ENCODE data around the gene YBEY. TPM values are rescaled to one million over a fixed set of nuclear protein-coding genes. Genes with fewer than 3 reads are reported as not detected.
A peak's percentile ranks its signal among the peaks of the same experiment; 100 is the strongest.

Gene YBEY
- total and polyA plus RNA-seq, 2 donors (not counting 3 experiments of a cell fraction or from before 2014, with no cell fraction given), result 6.1 to 15.3 TPM

GRCh38 chr21:46285206-46285661, 908 bp upstream of the YBEY start, which contains the start of gene MCM3AP:
Gene MCM3AP (minus strand): TSS chr21:46285611. CDS start chr21:46285286, 325 bp downstream.
- dilution Hi-C loops (cut with MboI; ENCODE audit: extremely low pct_ligation_motif_present, low sequenced_read_pairs), result no loop called here
- no peak for DNase-seq (ENCODE audit: low read depth, low spot score)
- Histone ChIP-seq H4K20me1 (replicated peaks; ENCODE audit: control insufficient read depth, extremely low read depth, insufficient read depth, low read length) (no peaks in the 10 kb centered on the region), H3K4me2 (ENCODE audit: insufficient read depth, low read length) (peak within 1 kb of the TSS; percentile 100), H3K4me3 (replicated peaks in 1 of 3; ENCODE audit: insufficient read depth in 1 of 3, low read depth in 1 of 3, low read length in 3 of 3) (peak within 1 kb of the TSS; percentile 53 to 90 (median 86)), H2AFZ (ENCODE audit: low read depth, low read length) (peak within 1 kb of the TSS; percentile 72), H3K9ac (replicated peaks; ENCODE audit: extremely low read depth, insufficient read depth, low read length) (peak within 1 kb of the TSS; percentile 96), H3K27me3 (ENCODE audit: control insufficient read depth in 2 of 2, insufficient read depth in 2 of 2, low read length in 2 of 2) (no peaks in the 10 kb centered on the region), H3K4me1 (ENCODE audit: control insufficient read depth, extremely low read depth, insufficient read depth, low read length) (peaks cover 33% of the 10 kb centered on the region), H3K79me2 (ENCODE audit: control insufficient read depth, insufficient read depth, low read length) (peaks cover 50% of the 10 kb centered on the region), H3K9me3 (replicated peaks; ENCODE audit: control insufficient read depth, insufficient read depth, low read length) (no peaks in the 10 kb centered on the region), H3K9me1 (replicated peaks; ENCODE audit: control insufficient read depth, extremely low read depth, insufficient read depth, low read length) (no peaks in the 10 kb centered on the region), H3K36me3 (ENCODE audit: control insufficient read depth in 2 of 2, extremely low read depth in 1 of 2, insufficient read depth in 2 of 2, low read length in 2 of 2) (peaks cover 0 to 5% of the 10 kb centered on the region in 2 experiments), H3K27ac (ENCODE audit: insufficient read depth, low read depth, low read length) (peak within 1 kb of the TSS; percentile 69)
- intact Hi-C loops (cut with micrococcal nuclease), result loop anchor here (2.0 kb wide), 1 partner anchor 56 kb away; the partner anchor contains the start of gene LSS
- FAIRE-seq, result no peak
- no TSS peak for BruUV-seq (replicated peaks)
- TF ChIP-seq FOS (IDR thresholded peaks at IDR 0.05; ENCODE audit: borderline replicate concordance, insufficient read depth, low read length) (no peak), CTCF (IDR thresholded peaks at IDR 0.05; ENCODE audit: extremely low read depth in 1 of 2, insufficient read depth in 1 of 2, low read depth in 1 of 2, low read length in 2 of 2) (no peak), POLR2AphosphoS5 (IDR thresholded peaks at IDR 0.05; ENCODE audit: insufficient read depth, low read depth, low read length) (no peak), MYC (IDR thresholded peaks at IDR 0.05; ENCODE audit: low read depth, low read length) (no peak), EZH2 (IDR thresholded peaks at IDR 0.05; ENCODE audit: borderline replicate concordance, low read depth, low read length, severe bottlenecking) (no peak), MAX (IDR thresholded peaks at IDR 0.05; ENCODE audit: insufficient read depth, insufficient read length) (no peak), POLR2A (IDR thresholded peaks at IDR 0.05; ENCODE audit: low read depth, low read length) (no peak), GATA2 (IDR thresholded peaks at IDR 0.05; ENCODE audit: insufficient read depth, insufficient read length, low read depth, low read length) (no peak)
- ChIA-PET POLR2A (interaction anchor here (1.4 kb wide), 1 partner anchor 38 kb away, joined by 3 read pairs; no protein-coding TSS in a partner anchor), CTCF (interaction anchor here (1.0 to 3.0 kb wide), 9 partner anchors 28 to 354 kb away, joined by 3 to 14 read pairs (median 4); a partner anchor contains a TSS)
